ENCODE data around the gene HSD17B7. TPM values are rescaled to one million over a fixed set of nuclear protein-coding genes. Genes with fewer than 3 reads are reported as not detected.

The HSD17B7 gene
- total RNA-seq, 1 donor from 2014 or later = 6.5 TPM

DNA sequence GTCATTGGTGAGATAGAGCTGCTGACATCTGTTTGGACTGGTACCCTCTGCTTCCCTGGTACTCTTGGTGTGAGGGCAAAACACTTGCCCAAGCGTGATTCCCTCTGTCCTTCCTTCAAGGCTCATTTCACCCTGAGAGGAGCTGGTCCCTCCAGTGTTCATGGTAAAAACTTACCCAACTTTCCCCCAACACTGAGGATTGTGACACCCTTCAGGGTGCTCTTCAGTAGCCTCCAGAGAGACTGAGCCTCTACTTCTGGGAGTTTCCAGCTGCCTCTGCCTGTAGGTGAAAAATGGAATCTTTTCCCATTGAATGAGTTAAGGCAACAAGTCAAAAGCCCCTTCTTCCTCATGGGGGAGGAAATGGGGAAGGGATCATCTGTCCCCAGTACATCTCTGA, 60.8 kb downstream of the HSD17B7 start:
- Mint-ChIP-seq H3K4me1 (ENCODE audit: unreplicated experiment) (peaks cover 39% of the 10 kb centered on the region), H3K27ac (ENCODE audit: unreplicated experiment) (no peak overlapping the region), H3K9me3 (ENCODE audit: unreplicated experiment) (no peaks in the 10 kb centered on the region), H3K27me3 (ENCODE audit: unreplicated experiment) (no peaks in the 10 kb centered on the region), H3K4me3 (ENCODE audit: unreplicated experiment) (no peak overlapping the region), H3K36me3 (ENCODE audit: unreplicated experiment) (no peaks in the 10 kb centered on the region)
- TF ChIP-seq, protein P1, sequence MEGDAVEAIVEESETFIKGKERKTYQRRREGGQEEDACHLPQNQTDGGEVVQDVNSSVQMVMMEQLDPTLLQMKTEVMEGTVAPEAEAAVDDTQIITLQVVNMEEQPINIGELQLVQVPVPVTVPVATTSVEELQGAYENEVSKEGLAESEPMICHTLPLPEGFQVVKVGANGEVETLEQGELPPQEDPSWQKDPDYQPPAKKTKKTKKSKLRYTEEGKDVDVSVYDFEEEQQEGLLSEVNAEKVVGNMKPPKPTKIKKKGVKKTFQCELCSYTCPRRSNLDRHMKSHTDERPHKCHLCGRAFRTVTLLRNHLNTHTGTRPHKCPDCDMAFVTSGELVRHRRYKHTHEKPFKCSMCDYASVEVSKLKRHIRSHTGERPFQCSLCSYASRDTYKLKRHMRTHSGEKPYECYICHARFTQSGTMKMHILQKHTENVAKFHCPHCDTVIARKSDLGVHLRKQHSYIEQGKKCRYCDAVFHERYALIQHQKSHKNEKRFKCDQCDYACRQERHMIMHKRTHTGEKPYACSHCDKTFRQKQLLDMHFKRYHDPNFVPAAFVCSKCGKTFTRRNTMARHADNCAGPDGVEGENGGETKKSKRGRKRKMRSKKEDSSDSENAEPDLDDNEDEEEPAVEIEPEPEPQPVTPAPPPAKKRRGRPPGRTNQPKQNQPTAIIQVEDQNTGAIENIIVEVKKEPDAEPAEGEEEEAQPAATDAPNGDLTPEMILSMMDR (IDR thresholded peaks at IDR 0.05) = no peak
- DNase-seq (ENCODE audit: extremely low spot score, unreplicated experiment) = no peak

DNA sequence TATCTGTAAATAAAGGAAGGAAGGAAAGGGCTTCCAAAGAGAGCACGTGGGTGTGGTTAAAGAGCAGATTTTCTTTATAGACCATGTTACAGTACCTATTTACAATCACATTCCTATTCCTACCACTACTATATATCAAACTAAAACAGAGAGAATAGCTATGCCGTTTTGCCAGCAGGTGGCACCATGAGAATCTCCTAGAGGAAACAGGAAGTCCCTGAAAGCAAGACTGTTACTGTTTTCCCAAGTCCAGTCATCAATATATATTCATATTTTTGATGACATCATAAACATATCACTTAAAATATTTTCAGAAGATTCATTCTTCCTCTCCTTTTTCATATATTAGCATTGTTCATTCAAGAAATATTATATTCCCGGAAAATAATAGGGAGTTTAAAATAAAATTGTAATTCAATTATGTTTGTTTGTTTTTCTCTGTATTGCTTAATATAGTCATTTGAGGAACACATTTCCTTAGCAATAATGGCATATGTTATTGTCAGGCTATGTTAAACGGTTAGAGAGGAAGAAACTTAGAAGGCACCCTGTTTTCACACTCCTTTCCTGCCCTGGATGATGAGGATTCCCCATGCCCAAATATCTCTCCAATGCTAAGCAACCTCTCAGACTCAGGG, 63.9 kb downstream of the HSD17B7 start:
- Mint-ChIP-seq H3K4me3 (ENCODE audit: unreplicated experiment) (no peak overlapping the region), H3K27ac (ENCODE audit: unreplicated experiment) (peak overlapping the region; percentile 89), H3K27me3 (ENCODE audit: unreplicated experiment) (no peaks in the 10 kb centered on the region), H3K4me1 (ENCODE audit: unreplicated experiment) (peaks cover 55% of the 10 kb centered on the region), H3K9me3 (ENCODE audit: unreplicated experiment) (no peaks in the 10 kb centered on the region), H3K36me3 (ENCODE audit: unreplicated experiment) (no peaks in the 10 kb centered on the region)
- TF ChIP-seq, protein P1 (IDR thresholded peaks at IDR 0.05) = peak; percentile 86
- DNase-seq (ENCODE audit: extremely low spot score, unreplicated experiment) = no peak

DNA sequence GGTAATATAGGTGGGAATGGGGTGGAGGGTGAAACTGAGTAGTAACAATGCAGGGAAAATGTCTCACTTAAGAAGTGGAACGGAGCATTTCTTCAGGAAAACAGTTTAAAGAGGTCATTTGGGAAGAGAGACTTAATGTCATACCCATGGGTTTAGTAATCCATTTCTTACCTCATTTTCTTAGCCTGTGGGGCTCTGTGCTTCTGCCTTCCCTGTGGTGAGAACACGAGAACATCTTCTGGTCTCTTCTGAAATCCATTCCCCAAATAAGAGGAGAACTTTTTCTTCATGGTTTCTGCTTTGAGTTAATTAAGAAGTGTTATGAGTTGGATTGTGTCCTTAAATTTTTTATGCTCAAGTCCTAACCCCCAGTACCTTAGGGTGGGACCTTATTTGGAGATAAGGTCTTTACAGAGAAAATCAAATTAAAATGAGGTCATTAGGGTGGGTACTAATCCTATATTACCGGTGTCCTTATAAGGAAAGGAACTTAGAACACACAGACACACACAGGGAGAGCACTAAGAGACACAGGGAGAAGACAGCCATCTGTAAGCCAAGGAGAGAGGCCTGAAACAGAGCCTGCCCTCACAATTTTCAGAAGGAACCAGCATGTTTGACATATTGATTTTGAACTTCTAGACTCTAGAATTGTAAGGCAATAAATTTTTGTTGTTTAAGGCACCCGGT, 65.1 kb downstream of the HSD17B7 start:
- Mint-ChIP-seq H3K27me3 (ENCODE audit: unreplicated experiment) (no peaks in the 10 kb centered on the region), H3K9me3 (ENCODE audit: unreplicated experiment) (no peaks in the 10 kb centered on the region), H3K4me3 (ENCODE audit: unreplicated experiment) (no peak overlapping the region), H3K27ac (ENCODE audit: unreplicated experiment) (peak overlapping the region; percentile 89), H3K36me3 (ENCODE audit: unreplicated experiment) (no peaks in the 10 kb centered on the region), H3K4me1 (ENCODE audit: unreplicated experiment) (peaks cover 63% of the 10 kb centered on the region)
- TF ChIP-seq, protein P1 (IDR thresholded peaks at IDR 0.05) = no peak
- DNase-seq (ENCODE audit: extremely low spot score, unreplicated experiment) = no peak

DNA sequence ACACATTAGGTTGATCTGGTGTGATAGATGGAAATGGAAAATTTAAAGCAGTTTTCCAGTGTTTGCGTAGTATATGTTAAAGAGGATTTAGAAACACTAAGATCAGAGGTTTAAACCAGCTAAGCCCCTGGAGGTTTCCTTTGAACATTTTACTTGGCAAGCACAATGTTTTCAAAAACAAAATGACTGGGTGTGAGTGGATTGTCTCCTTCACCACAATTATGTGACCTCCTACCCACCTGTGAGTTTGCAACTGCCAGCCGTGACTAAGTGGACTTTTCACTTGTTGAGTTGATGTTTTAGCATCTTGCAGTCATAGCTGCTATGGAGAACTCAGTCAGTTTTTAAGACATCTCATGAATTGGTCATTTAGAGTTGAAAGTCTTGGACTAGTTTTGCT, 65.8 kb downstream of the HSD17B7 start:
- no peak overlapping the region for H3K4me3 Mint-ChIP-seq (ENCODE audit: unreplicated experiment)
- H3K27me3 Mint-ChIP-seq (ENCODE audit: unreplicated experiment) = no peaks in the 10 kb centered on the region
- H3K27ac Mint-ChIP-seq (ENCODE audit: unreplicated experiment) = peak overlapping the region; percentile 89
- no peak for DNase-seq (ENCODE audit: extremely low spot score, unreplicated experiment)
- no peaks in the 10 kb centered on the region for H3K36me3 Mint-ChIP-seq (ENCODE audit: unreplicated experiment)
- TF ChIP-seq, protein P1 (IDR thresholded peaks at IDR 0.05) = no peak
- H3K9me3 Mint-ChIP-seq (ENCODE audit: unreplicated experiment) = no peaks in the 10 kb centered on the region
- peaks cover 69% of the 10 kb centered on the region for H3K4me1 Mint-ChIP-seq (ENCODE audit: unreplicated experiment)

DNA sequence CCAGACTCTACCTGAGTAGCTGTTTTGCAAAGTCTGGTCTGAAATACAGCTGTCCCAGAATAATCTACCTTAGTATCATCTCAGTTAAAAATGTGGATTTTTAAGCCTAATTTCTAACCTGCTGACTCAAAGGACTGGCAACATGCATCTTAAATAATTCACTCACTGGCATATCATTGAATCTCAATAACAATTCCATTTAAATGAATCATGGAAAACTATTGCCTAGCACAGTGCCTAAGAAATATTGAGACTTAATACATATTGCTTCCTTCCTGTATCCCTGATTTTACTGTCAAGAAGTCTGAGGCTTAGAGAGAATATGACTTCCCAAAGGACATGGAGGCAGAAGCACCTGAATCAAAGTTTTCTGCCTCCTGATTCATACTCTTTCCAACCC, 67.3 kb downstream of the HSD17B7 start:
- peak overlapping the region; percentile 89 for H3K27ac Mint-ChIP-seq (ENCODE audit: unreplicated experiment)
- DNase-seq (ENCODE audit: extremely low spot score, unreplicated experiment) = no peak
- no peaks in the 10 kb centered on the region for H3K36me3 Mint-ChIP-seq (ENCODE audit: unreplicated experiment)
- no peaks in the 10 kb centered on the region for H3K27me3 Mint-ChIP-seq (ENCODE audit: unreplicated experiment)
- H3K9me3 Mint-ChIP-seq (ENCODE audit: unreplicated experiment) = no peaks in the 10 kb centered on the region
- peaks cover 80% of the 10 kb centered on the region for H3K4me1 Mint-ChIP-seq (ENCODE audit: unreplicated experiment)
- TF ChIP-seq, protein P1 (IDR thresholded peaks at IDR 0.05) = no peak
- H3K4me3 Mint-ChIP-seq (ENCODE audit: unreplicated experiment) = no peak overlapping the region
